HepG2 (cell line): ENCODE results near the gene JADE2. TPM values are rescaled to one million over a fixed set of nuclear protein-coding genes. Genes with fewer than 3 reads are reported as not detected.

Experiments
- CREM ChIP-seq, 2 experiments: sonication (generic) in 1 of 2; formaldehyde crosslinking in 1 of 2; IDR thresholded peaks; 2 replicates each; pipeline versions ENCODE4 v1.4.0 to v1.6.1; 2016 to 2020; ENCODE audit warnings: antibody characterized with exemption in 1 of 2, mild to moderate bottlenecking in 1 of 2, missing genetic modification reagents in 1 of 2
- HIVEP1 ChIP-seq: sonication (generic); formaldehyde crosslinking; IDR thresholded peaks from 2 replicates; pipeline ENCODE4 v1.4.0; 2020; ENCODE audit warnings: mild to moderate bottlenecking, missing genetic modification reagents
- NFE2L1 ChIP-seq: sonication (generic); formaldehyde crosslinking; IDR thresholded peaks from 2 replicates; pipeline ENCODE4 v1.4.0; 2020; ENCODE audit warnings: missing genetic modification reagents, mild to moderate bottlenecking, borderline replicate concordance
- NR2C2 ChIP-seq: sonication (generic); formaldehyde crosslinking; IDR thresholded peaks from 2 replicates; pipeline ENCODE4 v1.4.0; 2020; ENCODE audit warnings: missing genetic modification reagents, mild to moderate bottlenecking, moderate library complexity, borderline replicate concordance
- PHF20 ChIP-seq: sonication (generic); formaldehyde crosslinking; IDR thresholded peaks from 2 replicates; pipeline ENCODE4 v1.5.0; 2020; ENCODE audit warnings: mild to moderate bottlenecking, missing genetic modification reagents
- ZBTB7B ChIP-seq: sonication (generic); formaldehyde crosslinking; IDR thresholded peaks from 2 replicates; pipeline ENCODE4 v1.4.0; 2020; ENCODE audit warnings: missing genetic modification reagents
- ZNF570 ChIP-seq: sonication (generic); formaldehyde crosslinking; IDR thresholded peaks from 2 replicates; pipeline ENCODE4 v1.4.0; 2020; ENCODE audit warnings: mild to moderate bottlenecking, missing genetic modification reagents, borderline replicate concordance
- ZNF619 ChIP-seq: sonication (generic); formaldehyde crosslinking; IDR thresholded peaks from 2 replicates; pipeline ENCODE4 v1.4.0; 2020; ENCODE audit warnings: mild to moderate bottlenecking, missing genetic modification reagents
- polyA plus RNA-seq, 8 experiments: library from polyadenylated mRNA; depleted of rRNA in 3 of 8; stranded (reverse) in 7 of 8; unstranded in 1 of 8; fragments of >200 nt; fragmentation: Illumina TruSeq in 4 of 8; extraction: Trizol in 4 of 8; gene quantifications; 2 replicates each; pipeline versions ENCODE4 v1.2.1 to v1.2.3, GENCODE V29; 2011 to 2016; ENCODE audit warnings: low read depth in 4 of 8, missing spikeins in 1 of 8, mixed read lengths in 1 of 8; ENCODE audit not compliant: insufficient read depth in 1 of 8
- total RNA-seq, 5 experiments: library from RNA; depleted of rRNA; stranded (reverse); fragments of >200 nt; fragmentation: Illumina TruSeq; extraction: Trizol; gene quantifications; 2 replicates each; pipeline ENCODE4 v1.2.3, GENCODE V29; 2016; ENCODE audit warnings: low read depth in 1 of 5
- TF ChIP-seq, protein P1 (sequence below): fragments of 450-650 bp; IDR thresholded peaks from 2 replicates; pipeline ENCODE4 v1.6.1; 2017; ENCODE audit warnings: mild to moderate bottlenecking
- TF ChIP-seq, protein P2 (sequence below): sonication (generic); formaldehyde crosslinking; IDR thresholded peaks from 2 replicates; pipeline ENCODE4 v1.5.0; 2020; ENCODE audit warnings: mild to moderate bottlenecking, missing genetic modification reagents, moderate library complexity
- TF ChIP-seq, protein P3 (sequence below): sonication (generic); formaldehyde crosslinking; IDR thresholded peaks from 2 replicates; pipeline ENCODE4 v1.8.0; 2022; ENCODE audit warnings: missing genetic modification reagents, mild to moderate bottlenecking, moderate library complexity, borderline replicate concordance
- TF ChIP-seq, protein P4 (sequence below): IDR thresholded peaks from 2 replicates; pipeline ENCODE4 v1.6.1; 2012; ENCODE audit warnings: inconsistent platforms
- TF ChIP-seq, protein P5 (sequence below): sonication (generic); formaldehyde crosslinking; IDR thresholded peaks from 2 replicates; pipeline ENCODE4 v1.8.0; 2022; ENCODE audit warnings: mild to moderate bottlenecking, missing genetic modification reagents
- TF ChIP-seq, protein P6 (sequence below): sonication (generic); formaldehyde crosslinking; IDR thresholded peaks from 2 replicates; pipeline ENCODE4 v1.4.0; 2020; ENCODE audit warnings: missing genetic modification reagents

The JADE2 gene
- total and polyA plus RNA-seq, 2 of the 13 experiments (the other 11 are each of a cell fraction or from before 2014, with no cell fraction given): 7.5 to 15.1 TPM

DNA sequence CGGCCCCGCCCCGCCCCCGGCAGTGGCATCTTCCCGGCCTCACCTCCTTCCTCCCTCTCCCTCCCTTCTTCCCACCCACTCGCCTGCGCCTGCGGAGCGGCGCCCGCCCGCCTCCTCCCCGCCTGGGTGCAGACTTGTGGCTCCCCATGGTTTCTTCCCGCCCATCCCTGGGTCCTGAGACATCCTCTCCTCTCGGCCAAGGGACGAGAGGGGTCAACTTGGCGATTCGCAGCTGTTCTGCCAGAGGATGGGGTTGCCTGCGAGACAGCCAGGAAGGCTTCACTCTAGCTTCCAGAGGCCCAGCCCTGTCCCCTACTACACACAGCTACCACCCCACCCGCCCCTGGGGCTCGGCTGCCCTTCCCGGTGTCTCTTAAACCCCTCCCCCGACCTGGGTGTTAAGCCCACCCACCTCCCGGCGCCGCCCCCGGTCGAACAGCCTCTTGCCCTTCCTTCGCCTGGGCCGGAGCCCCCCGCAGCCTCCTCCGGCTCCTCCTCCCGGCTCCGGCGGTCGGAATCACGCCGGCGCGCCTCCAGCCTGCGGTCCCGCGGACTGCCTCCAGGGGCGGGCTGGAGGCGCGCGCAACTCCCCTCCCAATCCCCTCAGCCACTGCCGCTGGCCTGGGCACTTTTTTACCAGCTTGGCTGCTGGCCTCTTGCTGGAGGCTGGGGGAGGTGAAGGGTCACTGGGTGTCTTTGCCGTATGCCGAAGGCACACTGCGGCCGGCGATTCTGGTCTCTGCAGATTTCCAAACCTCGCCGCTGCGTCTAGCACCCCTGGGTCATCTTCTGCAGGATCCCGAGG, 1.9 kb downstream of the JADE2 start (continued):
- peak; percentile 39; the same call in 1 of the 2 replicates for TF ChIP-seq HIVEP1 (CRISPR knock-in tag)
- TF ChIP-seq NR2C2 (CRISPR knock-in tag): peak; percentile 79; the same call in 1 of the 2 replicates
- no peak for TF ChIP-seq NFE2L1 (CRISPR knock-in tag)
- TF ChIP-seq ZNF619: no peak
- TF ChIP-seq ZBTB7B: 0 out of 2 replicates have a peak, but pooled peaks have one; percentile 23
- TF ChIP-seq, protein P1, sequence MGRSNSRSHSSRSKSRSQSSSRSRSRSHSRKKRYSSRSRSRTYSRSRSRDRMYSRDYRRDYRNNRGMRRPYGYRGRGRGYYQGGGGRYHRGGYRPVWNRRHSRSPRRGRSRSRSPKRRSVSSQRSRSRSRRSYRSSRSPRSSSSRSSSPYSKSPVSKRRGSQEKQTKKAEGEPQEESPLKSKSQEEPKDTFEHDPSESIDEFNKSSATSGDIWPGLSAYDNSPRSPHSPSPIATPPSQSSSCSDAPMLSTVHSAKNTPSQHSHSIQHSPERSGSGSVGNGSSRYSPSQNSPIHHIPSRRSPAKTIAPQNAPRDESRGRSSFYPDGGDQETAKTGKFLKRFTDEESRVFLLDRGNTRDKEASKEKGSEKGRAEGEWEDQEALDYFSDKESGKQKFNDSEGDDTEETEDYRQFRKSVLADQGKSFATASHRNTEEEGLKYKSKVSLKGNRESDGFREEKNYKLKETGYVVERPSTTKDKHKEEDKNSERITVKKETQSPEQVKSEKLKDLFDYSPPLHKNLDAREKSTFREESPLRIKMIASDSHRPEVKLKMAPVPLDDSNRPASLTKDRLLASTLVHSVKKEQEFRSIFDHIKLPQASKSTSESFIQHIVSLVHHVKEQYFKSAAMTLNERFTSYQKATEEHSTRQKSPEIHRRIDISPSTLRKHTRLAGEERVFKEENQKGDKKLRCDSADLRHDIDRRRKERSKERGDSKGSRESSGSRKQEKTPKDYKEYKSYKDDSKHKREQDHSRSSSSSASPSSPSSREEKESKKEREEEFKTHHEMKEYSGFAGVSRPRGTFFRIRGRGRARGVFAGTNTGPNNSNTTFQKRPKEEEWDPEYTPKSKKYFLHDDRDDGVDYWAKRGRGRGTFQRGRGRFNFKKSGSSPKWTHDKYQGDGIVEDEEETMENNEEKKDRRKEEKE: no peak
- TF ChIP-seq CREM (IDR thresholded peaks at IDR 0.05): no peak
- TF ChIP-seq CREM (CRISPR knock-in tag; IDR thresholded peaks at IDR 0.05): no peak
- TF ChIP-seq, protein P2, sequence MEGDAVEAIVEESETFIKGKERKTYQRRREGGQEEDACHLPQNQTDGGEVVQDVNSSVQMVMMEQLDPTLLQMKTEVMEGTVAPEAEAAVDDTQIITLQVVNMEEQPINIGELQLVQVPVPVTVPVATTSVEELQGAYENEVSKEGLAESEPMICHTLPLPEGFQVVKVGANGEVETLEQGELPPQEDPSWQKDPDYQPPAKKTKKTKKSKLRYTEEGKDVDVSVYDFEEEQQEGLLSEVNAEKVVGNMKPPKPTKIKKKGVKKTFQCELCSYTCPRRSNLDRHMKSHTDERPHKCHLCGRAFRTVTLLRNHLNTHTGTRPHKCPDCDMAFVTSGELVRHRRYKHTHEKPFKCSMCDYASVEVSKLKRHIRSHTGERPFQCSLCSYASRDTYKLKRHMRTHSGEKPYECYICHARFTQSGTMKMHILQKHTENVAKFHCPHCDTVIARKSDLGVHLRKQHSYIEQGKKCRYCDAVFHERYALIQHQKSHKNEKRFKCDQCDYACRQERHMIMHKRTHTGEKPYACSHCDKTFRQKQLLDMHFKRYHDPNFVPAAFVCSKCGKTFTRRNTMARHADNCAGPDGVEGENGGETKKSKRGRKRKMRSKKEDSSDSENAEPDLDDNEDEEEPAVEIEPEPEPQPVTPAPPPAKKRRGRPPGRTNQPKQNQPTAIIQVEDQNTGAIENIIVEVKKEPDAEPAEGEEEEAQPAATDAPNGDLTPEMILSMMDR: peak; percentile 79
- 0 out of 2 replicates have a peak, but pooled peaks have one; percentile 2 for TF ChIP-seq PHF20
- no peak for TF ChIP-seq ZNF570
- TF ChIP-seq, protein P3, sequence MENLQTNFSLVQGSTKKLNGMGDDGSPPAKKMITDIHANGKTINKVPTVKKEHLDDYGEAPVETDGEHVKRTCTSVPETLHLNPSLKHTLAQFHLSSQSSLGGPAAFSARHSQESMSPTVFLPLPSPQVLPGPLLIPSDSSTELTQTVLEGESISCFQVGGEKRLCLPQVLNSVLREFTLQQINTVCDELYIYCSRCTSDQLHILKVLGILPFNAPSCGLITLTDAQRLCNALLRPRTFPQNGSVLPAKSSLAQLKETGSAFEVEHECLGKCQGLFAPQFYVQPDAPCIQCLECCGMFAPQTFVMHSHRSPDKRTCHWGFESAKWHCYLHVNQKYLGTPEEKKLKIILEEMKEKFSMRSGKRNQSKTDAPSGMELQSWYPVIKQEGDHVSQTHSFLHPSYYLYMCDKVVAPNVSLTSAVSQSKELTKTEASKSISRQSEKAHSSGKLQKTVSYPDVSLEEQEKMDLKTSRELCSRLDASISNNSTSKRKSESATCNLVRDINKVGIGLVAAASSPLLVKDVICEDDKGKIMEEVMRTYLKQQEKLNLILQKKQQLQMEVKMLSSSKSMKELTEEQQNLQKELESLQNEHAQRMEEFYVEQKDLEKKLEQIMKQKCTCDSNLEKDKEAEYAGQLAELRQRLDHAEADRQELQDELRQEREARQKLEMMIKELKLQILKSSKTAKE (CRISPR knock-in tag): no peak
- TF ChIP-seq, protein P4, sequence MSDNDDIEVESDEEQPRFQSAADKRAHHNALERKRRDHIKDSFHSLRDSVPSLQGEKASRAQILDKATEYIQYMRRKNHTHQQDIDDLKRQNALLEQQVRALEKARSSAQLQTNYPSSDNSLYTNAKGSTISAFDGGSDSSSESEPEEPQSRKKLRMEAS: peak; percentile 13; the same call in 1 of the 2 replicates
- TF ChIP-seq, protein P5, sequence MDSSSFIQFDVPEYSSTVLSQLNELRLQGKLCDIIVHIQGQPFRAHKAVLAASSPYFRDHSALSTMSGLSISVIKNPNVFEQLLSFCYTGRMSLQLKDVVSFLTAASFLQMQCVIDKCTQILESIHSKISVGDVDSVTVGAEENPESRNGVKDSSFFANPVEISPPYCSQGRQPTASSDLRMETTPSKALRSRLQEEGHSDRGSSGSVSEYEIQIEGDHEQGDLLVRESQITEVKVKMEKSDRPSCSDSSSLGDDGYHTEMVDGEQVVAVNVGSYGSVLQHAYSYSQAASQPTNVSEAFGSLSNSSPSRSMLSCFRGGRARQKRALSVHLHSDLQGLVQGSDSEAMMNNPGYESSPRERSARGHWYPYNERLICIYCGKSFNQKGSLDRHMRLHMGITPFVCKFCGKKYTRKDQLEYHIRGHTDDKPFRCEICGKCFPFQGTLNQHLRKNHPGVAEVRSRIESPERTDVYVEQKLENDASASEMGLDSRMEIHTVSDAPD (CRISPR knock-in tag): no peak
- TF ChIP-seq, protein P6, sequence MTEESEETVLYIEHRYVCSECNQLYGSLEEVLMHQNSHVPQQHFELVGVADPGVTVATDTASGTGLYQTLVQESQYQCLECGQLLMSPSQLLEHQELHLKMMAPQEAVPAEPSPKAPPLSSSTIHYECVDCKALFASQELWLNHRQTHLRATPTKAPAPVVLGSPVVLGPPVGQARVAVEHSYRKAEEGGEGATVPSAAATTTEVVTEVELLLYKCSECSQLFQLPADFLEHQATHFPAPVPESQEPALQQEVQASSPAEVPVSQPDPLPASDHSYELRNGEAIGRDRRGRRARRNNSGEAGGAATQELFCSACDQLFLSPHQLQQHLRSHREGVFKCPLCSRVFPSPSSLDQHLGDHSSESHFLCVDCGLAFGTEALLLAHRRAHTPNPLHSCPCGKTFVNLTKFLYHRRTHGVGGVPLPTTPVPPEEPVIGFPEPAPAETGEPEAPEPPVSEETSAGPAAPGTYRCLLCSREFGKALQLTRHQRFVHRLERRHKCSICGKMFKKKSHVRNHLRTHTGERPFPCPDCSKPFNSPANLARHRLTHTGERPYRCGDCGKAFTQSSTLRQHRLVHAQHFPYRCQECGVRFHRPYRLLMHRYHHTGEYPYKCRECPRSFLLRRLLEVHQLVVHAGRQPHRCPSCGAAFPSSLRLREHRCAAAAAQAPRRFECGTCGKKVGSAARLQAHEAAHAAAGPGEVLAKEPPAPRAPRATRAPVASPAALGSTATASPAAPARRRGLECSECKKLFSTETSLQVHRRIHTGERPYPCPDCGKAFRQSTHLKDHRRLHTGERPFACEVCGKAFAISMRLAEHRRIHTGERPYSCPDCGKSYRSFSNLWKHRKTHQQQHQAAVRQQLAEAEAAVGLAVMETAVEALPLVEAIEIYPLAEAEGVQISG (CRISPR knock-in tag): peak; percentile 38; the same call in 1 of the 2 replicates
